Urinary bladder (tissue), 4 donors: ENCODE results near the gene AEN. TPM values are rescaled to one million over a fixed set of nuclear protein-coding genes. Genes with fewer than 3 reads are reported as not detected.
A peak's percentile ranks its signal among the peaks of the same experiment; 100 is the strongest.

Experiments
- DNase-seq: peaks from one replicate; pipeline ENCODE4 v3.0.0-alpha.2; 2015; ENCODE audit errors: extremely low spot score
- H3K27ac ChIP-seq: one replicate; pipeline ENCODE4 v1.5.1; 2013; ENCODE audit warnings: low read depth, mild to moderate bottlenecking, moderate library complexity
- H3K36me3 ChIP-seq: one replicate; pipeline ENCODE4 v1.6.1; 2013; ENCODE audit warnings: mild to moderate bottlenecking, moderate library complexity; ENCODE audit not compliant: insufficient read depth
- H3K4me1 ChIP-seq: one replicate; pipeline ENCODE4 v1.6.1; 2013; ENCODE audit warnings: mild to moderate bottlenecking, moderate library complexity; ENCODE audit not compliant: insufficient read depth
- H3K4me3 ChIP-seq: one replicate; pipeline ENCODE4 v1.5.1; 2013; ENCODE audit warnings: low read depth, low read length
- WGBS: extraction: QIAGEN DNeasy Blood & Tissue Kit; methylation state at CpG from one replicate; pipeline ENCODE4 v1.1.7; 2013; 5-methylcytosine and 5-hydroxymethylcytosine counted together
- polyA plus RNA-seq: library from polyadenylated mRNA; stranded (reverse); fragments of 200-250 nt; gene quantifications from one replicate; pipeline ENCODE4 v1.2.3, GENCODE V29; 2013
- small RNA-seq: library from RNA; depleted of rRNA; stranded (forward); fragments of <200 nt; gene quantifications from one replicate; pipeline ENCODE3, GENCODE V24; 2014
- total RNA-seq: library from RNA; depleted of rRNA; stranded (reverse); fragments of >200 nt; gene quantifications from one replicate; pipeline ENCODE4 v1.2.3, GENCODE V29; 2014
- donor health status: healthy with polysubstance abuse.
- donor health status: healthy.

AEN gene
- total and polyA plus RNA-seq, 2 donors: 5.4 to 9.3 TPM

DNA sequence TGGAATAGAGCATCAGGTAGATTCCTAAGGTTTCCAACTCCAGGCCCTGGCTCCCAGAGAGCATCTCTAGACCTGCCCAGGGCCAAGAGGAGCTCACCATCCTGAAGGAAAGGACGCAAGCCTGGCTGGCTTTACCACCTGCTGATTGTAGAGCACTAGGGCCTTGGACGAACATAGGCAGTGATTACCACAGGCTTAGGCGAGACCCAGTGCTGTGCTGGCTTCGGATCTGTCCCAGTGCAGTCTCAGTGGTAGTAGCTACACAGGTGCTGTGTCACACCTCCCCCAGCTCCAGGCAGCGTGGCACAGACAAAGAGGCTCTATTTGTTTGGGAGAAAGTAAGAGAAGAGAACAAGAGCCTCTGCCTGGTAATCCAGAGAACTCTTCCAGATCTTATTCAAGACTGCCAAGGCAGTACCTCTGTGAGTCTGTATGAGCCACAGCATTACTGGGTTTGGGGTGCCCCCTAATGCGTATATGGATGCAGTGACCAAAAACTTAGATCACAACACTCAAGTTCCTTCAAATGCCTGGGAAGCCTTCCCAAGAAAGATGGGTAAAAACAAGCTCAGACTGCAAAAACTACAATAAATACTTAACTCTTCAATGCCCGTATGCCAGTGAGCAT, 43.1 kb downstream of the AEN start:
- Histone ChIP-seq H3K4me1 (no peaks in the 10 kb centered on the region), H3K27ac (no peak overlapping the region), H3K4me3 (no peak overlapping the region), H3K36me3 (no peaks in the 10 kb centered on the region)
- no peak for DNase-seq
- WGBS: 81% methylated on average over 7 of the region's 7 CpGs

GRCh38 chr15:88674661-88675060, 53.5 kb downstream of the AEN start:
- Histone ChIP-seq H3K36me3 (no peaks in the 10 kb centered on the region), H3K4me3 (no peak overlapping the region), H3K27ac (no peak overlapping the region), H3K4me1 (no peaks in the 10 kb centered on the region)
- DNase-seq: no peak
- 80% methylated on average over 4 of the region's 4 CpGs for whole genome bisulfite sequencing

DNA sequence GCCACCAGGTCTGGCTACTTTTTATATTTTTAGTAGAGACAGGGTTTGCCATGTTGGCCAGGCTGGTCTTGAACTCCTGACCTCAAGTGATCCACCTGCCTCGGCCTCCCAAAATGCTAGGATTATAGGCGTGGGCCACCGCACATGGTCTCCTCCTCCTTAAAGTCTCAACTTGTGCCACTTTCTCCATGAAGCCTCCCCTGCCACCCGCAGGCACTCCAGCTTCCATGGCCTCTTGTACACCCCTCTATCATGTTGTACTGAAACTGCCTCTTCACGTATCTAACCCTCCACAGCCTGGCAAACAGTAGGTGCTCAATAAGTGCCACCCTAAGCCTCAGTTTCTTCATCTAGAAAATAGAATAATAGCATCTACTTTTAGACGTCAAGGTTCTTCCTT, 57.6 kb downstream of the AEN start:
- Histone ChIP-seq H3K4me3 (no peak overlapping the region), H3K27ac (no peak overlapping the region), H3K4me1 (no peaks in the 10 kb centered on the region), H3K36me3 (no peaks in the 10 kb centered on the region)
- 91% methylated on average over 6 of the region's 6 CpGs for WGBS
- no peak for DNase-seq

DNA sequence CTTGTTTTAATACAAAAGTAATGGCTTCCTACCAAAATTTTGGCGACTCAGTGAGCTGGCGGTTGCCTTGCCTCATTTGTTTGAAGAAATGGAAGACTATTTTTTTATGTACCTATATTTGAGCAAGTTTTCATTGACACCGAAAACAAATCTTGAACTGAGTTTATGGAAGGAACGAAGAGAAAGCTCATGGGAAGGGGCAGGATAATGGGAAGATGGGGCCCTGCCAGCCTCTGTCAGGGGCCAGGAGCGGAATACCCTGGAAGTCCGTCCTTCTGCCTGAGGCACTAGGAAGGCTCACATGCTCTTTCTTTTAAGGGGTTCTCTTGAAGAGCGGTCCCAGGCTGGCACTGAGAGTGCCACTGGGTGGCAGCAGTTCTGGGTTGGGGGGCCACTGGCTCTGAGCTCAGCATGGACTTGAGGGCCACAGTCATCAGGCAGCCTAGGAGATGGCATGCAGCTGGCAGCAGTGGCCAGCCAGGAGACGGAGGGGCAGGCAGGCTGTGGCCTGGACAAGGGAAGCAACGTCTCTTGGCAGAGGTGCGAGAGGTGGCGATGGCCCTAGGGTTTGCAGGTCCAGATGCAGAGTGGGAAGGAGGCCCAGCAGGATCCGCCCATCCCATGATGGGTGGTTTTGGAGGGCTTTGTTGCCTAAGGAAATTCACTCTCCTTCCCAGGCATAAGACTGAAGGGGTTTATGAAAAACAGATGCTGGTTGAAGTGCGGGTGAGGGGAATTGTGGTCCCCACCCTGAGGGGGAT, 59.3 kb downstream of the AEN start:
- whole genome bisulfite sequencing: 85% methylated on average over 13 of the region's 13 CpGs
- Histone ChIP-seq H3K27ac (no peak overlapping the region), H3K4me3 (no peak overlapping the region), H3K36me3 (no peaks in the 10 kb centered on the region), H3K4me1 (no peaks in the 10 kb centered on the region)
- no peak for DNase-seq

- 59% methylated on average over 13 of the region's 13 CpGs for WGBS
- Histone ChIP-seq H3K4me3 (no peak overlapping the region), H3K27ac (no peak overlapping the region), H3K4me1 (no peaks in the 10 kb centered on the region), H3K36me3 (no peaks in the 10 kb centered on the region)
- DNase-seq: no peak
Measured at GRCh38 chr15:88681610-88682221, 60.6 kb downstream of the AEN start.

Small RNA genes within 50 kb of the gene (small RNA-seq; reads per million reads assigned to genes)
- 0.50 reads per million, percentile 47 among the genes with 10 or more reads in this experiment for gene MIR1179
- 0.09 reads per million for gene MIR7-2

Other genes with a start within 250 kb of the AEN start
- 17.7 TPM for gene MRPL46, start 154.0 kb upstream of the AEN start, total RNA-seq
- 33.1 TPM for gene MRPL46, start 154.0 kb upstream of the AEN start, polyA plus RNA-seq
- gene MRPS11, start 153.6 kb upstream of the AEN start, total RNA-seq: 19.8 TPM
- gene MRPS11, start 153.6 kb upstream of the AEN start, polyA plus RNA-seq: 38.7 TPM
- gene DET1, start 74.7 kb upstream of the AEN start, total RNA-seq: 16.7 TPM
- 7.9 TPM for gene DET1, start 74.7 kb upstream of the AEN start, polyA plus RNA-seq
- 1.7 TPM for gene ISG20, start 17.7 kb downstream of the AEN start, total RNA-seq
- 9.1 TPM for gene ISG20, start 17.7 kb downstream of the AEN start, polyA plus RNA-seq
- 5.0 TPM for gene ACAN, start 182.1 kb downstream of the AEN start, total RNA-seq
- gene ACAN, start 182.1 kb downstream of the AEN start, polyA plus RNA-seq: 0.71 TPM